HCT116 (cell line): ENCODE results near the gene DEXI. TPM values are rescaled to one million over a fixed set of nuclear protein-coding genes. Genes with fewer than 3 reads are reported as not detected.

Source experiments
- ATAC-seq: fragments of 200-7000 bp; cut with Tn5 transposase; 2 replicates; pipeline ENCODE4 v1.9.1; 2020; ENCODE audit warnings: mild to moderate bottlenecking, moderate library complexity
- BruUV-seq: library from RNA; stranded (reverse); fragments of 400-500 nt; replicated peaks from 2 replicates; lab custom pipeline; 2021; lab: Mats Ljungman, UMichigan
- CTCF ChIA-PET: fragments of 300-600 bp; sonication (Branson Sonifier 250); formaldehyde crosslinking; loops from one replicate; lab custom pipeline; 2021; ENCODE audit warnings: antibody characterized with exemption; lab: Charles Lee
- POLR2A ChIA-PET: fragments of 300-600, 350-600 bp; sonication (Branson Sonifier 250); formaldehyde crosslinking; loops from one replicate; lab custom pipeline; 2021; ENCODE audit warnings: antibody characterized with exemption; lab: Charles Lee
- RAD21 ChIA-PET, 2 experiments: fragments of 300-600 bp; sonication (Branson Sonifier 250); formaldehyde crosslinking; loops; one replicate each; lab custom pipeline; 2023; ENCODE audit warnings: low total read pairs in 2 of 2; ENCODE audit not compliant: uncharacterized antibody in 2 of 2, unreplicated experiment in 2 of 2, low non-redundant PET in 1 of 2; lab: Charles Lee
- DNase-seq: peaks from one replicate; pipeline ENCODE4 v3.0.0-alpha.2; 2010; ENCODE audit warnings: low read depth, low spot score
- H2AFZ ChIP-seq: fragments of 200-600 bp; shearing (Covaris generic), sonication (generic); 2 replicates; pipeline ENCODE4 v1.6.1; 2017; ENCODE audit warnings: low read depth, mixed run types, mixed read lengths, antibody characterized with exemption, low read length; ENCODE audit not compliant: poor library complexity, severe bottlenecking
- H3K27ac ChIP-seq: 2 replicates; pipeline ENCODE4 v1.5.1; 2012; ENCODE audit warnings: low read depth, low read length
- H3K27me3 ChIP-seq: fragments of 200-600 bp; sonication (generic); 2 replicates; pipeline ENCODE4 v1.6.1; 2016; ENCODE audit warnings: mixed run types, low read length, mixed read lengths; ENCODE audit not compliant: insufficient read depth
- H3K36me3 ChIP-seq, 2 experiments: fragments of 200-500 bp in 1 of 2; fragments of 200-600 bp in 1 of 2; sonication (Bioruptor generic) in 1 of 2; sonication (generic) in 1 of 2; 2 replicates each; pipeline versions ENCODE4 v1.5.1 to v1.6.1; 2014 to 2016; ENCODE audit warnings: low read length in 2 of 2, inconsistent platforms in 1 of 2, mixed read lengths in 1 of 2, mixed run types in 1 of 2; ENCODE audit not compliant: insufficient read depth in 2 of 2, control insufficient read depth in 1 of 2
- H3K4me1 ChIP-seq, 2 experiments: fragments of 200-600 bp in 1 of 2; sonication (generic) in 1 of 2; 2 replicates each; pipeline versions ENCODE4 v1.5.1 to v1.6.1; 2012 to 2017; ENCODE audit warnings: low read length in 2 of 2, inconsistent platforms in 1 of 2, mild to moderate bottlenecking in 1 of 2, mixed read lengths in 1 of 2, mixed run types in 1 of 2, moderate library complexity in 1 of 2; ENCODE audit not compliant: insufficient read depth in 2 of 2, control insufficient read depth in 1 of 2
- H3K4me2 ChIP-seq: fragments of 200-600 bp; sonication (generic); 2 replicates; pipeline ENCODE4 v1.6.1; 2017; ENCODE audit warnings: mixed run types, low read length, mixed read lengths
- H3K4me3 ChIP-seq, 2 experiments: fragments of 200-600 bp in 1 of 2; sonication (generic) in 1 of 2; replicated peaks in 1 of 2; 2 replicates each; pipeline ENCODE4 v1.5.1; 2011 to 2016; ENCODE audit warnings: low read length in 2 of 2, control low read depth in 1 of 2, low read depth in 1 of 2, mild to moderate bottlenecking in 1 of 2, mixed read lengths in 1 of 2, mixed run types in 1 of 2
- H3K79me2 ChIP-seq: fragments of 200-600 bp; sonication (generic); 2 replicates; pipeline ENCODE4 v1.6.1; 2017; ENCODE audit warnings: mild to moderate bottlenecking, mixed run types, low read length, moderate library complexity, mixed read lengths; ENCODE audit not compliant: insufficient read depth
- H3K9ac ChIP-seq: fragments of 200-600 bp; sonication (generic); 2 replicates; pipeline ENCODE4 v1.6.1; 2016; ENCODE audit warnings: low read length, mixed read lengths
- H3K9me2 ChIP-seq: fragments of 200-600 bp; sonication (generic), shearing (Covaris generic); 2 replicates; pipeline ENCODE4 v1.6.1; 2017; ENCODE audit warnings: mixed run types, mild to moderate bottlenecking, moderate library complexity; ENCODE audit not compliant: insufficient read depth
- H3K9me3 ChIP-seq, 2 experiments: fragments of 200-500 bp in 1 of 2; fragments of 200-600 bp in 1 of 2; sonication (Bioruptor generic) in 1 of 2; sonication (generic) in 1 of 2; 2 replicates each; pipeline ENCODE4 v1.6.1; 2014 to 2017; ENCODE audit warnings: low read length in 2 of 2, mixed read lengths in 2 of 2, inconsistent platforms in 1 of 2, low read depth in 1 of 2, mild to moderate bottlenecking in 1 of 2, mixed run types in 1 of 2, moderate library complexity in 1 of 2; ENCODE audit not compliant: control insufficient read depth in 1 of 2, insufficient read depth in 1 of 2
- H4K20me1 ChIP-seq: fragments of 200-600 bp; sonication (generic), shearing (Covaris generic); 2 replicates; pipeline ENCODE4 v1.6.1; 2017; ENCODE audit warnings: mixed run types, mild to moderate bottlenecking, moderate library complexity; ENCODE audit not compliant: insufficient read depth
- CBX3 ChIP-seq: IDR thresholded peaks from 2 replicates; pipeline ENCODE4 v1.6.1; 2012; ENCODE audit warnings: low read depth
- EZH2phosphoT487 ChIP-seq: fragments of 200-600 bp; IDR thresholded peaks from 2 replicates; pipeline ENCODE4 v1.6.1; 2018; ENCODE audit warnings: antibody characterized with exemption, borderline replicate concordance
- FOSL1 ChIP-seq: IDR thresholded peaks from 2 replicates; pipeline ENCODE4 v1.6.1; 2012; ENCODE audit warnings: low read depth
- JUND ChIP-seq: IDR thresholded peaks from 2 replicates; pipeline ENCODE4 v1.6.1; 2012
- POLR2AphosphoS5 ChIP-seq: IDR thresholded peaks from 2 replicates; pipeline ENCODE4 v1.6.1; 2011; ENCODE audit warnings: mild to moderate bottlenecking, low read depth, low read length, moderate library complexity
- RAD21 ChIP-seq: IDR thresholded peaks from 2 replicates; pipeline ENCODE4 v1.6.1; 2012; ENCODE audit warnings: low read depth, mild to moderate bottlenecking
- SP1 ChIP-seq: IDR thresholded peaks from 2 replicates; pipeline ENCODE4 v1.6.1; 2012; ENCODE audit warnings: low read depth
- YY1 ChIP-seq: IDR thresholded peaks from 2 replicates; pipeline ENCODE4 v1.6.1; 2011; ENCODE audit warnings: low read length, low read depth, moderate library complexity, mild to moderate bottlenecking; ENCODE audit not compliant: insufficient replicate concordance; ENCODE audit errors: extremely low read depth
- ZNF274 ChIP-seq: fragments of 200-500 bp; sonication (Bioruptor generic); IDR thresholded peaks from 2 replicates; pipeline ENCODE4 v1.6.1; 2014; ENCODE audit warnings: mild to moderate bottlenecking, low read depth, low read length, inconsistent platforms
- intact Hi-C: fragments of 100-400 bp; cut with micrococcal nuclease; formaldehyde crosslinking; loops from 2 replicates; pipeline ENCODE4 v1.10.0; 2022
- total RNA-seq: library from RNA; stranded (reverse); gene quantifications from one replicate; pipeline ENCODE4 v1.2.1, GENCODE V29; 2021; ENCODE audit not compliant: unreplicated experiment
- TF ChIP-seq, protein P1 (sequence below): IDR thresholded peaks from 2 replicates; pipeline ENCODE4 v1.6.1; 2012; ENCODE audit warnings: low read depth

DEXI gene
- total RNA-seq, 1 experiment from 2014 or later = 37.8 TPM

DNA sequence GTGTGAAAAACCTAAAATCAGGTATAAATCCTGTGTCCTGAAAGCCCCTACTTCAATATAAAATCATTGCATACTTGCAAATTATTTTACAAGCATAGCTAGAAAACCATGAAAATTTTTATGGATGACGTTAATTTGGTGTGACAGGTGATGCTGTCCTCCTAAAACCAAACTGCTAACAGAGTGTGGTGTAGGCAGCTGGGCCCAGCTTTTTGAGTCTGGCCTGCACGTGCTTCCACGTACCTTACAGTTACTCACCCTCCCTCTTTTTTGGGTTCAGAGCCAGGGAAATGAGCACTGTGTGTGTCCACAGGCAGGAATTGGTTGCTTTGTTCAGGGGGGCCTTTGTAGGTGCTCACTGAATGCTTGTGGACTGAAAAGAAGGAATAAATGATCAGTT lies 38.5 kb upstream of the DEXI start:
- H3K79me2 ChIP-seq = no peaks in the 10 kb centered on the region
- H3K27ac ChIP-seq = no peak overlapping the region
- no peak overlapping the region for H3K9ac ChIP-seq
- intact Hi-C loops = no loop called here
- TF ChIP-seq EZH2phosphoT487 = no peak
- no peak for TF ChIP-seq RAD21
- TF ChIP-seq ZNF274 = no peak
- no peak for TF ChIP-seq SP1
- TF ChIP-seq FOSL1 = no peak
- TF ChIP-seq POLR2AphosphoS5 = no peak
- TF ChIP-seq CBX3 = no peak
- no peak for TF ChIP-seq YY1
- TF ChIP-seq JUND = no peak
- TF ChIP-seq, protein P1, sequence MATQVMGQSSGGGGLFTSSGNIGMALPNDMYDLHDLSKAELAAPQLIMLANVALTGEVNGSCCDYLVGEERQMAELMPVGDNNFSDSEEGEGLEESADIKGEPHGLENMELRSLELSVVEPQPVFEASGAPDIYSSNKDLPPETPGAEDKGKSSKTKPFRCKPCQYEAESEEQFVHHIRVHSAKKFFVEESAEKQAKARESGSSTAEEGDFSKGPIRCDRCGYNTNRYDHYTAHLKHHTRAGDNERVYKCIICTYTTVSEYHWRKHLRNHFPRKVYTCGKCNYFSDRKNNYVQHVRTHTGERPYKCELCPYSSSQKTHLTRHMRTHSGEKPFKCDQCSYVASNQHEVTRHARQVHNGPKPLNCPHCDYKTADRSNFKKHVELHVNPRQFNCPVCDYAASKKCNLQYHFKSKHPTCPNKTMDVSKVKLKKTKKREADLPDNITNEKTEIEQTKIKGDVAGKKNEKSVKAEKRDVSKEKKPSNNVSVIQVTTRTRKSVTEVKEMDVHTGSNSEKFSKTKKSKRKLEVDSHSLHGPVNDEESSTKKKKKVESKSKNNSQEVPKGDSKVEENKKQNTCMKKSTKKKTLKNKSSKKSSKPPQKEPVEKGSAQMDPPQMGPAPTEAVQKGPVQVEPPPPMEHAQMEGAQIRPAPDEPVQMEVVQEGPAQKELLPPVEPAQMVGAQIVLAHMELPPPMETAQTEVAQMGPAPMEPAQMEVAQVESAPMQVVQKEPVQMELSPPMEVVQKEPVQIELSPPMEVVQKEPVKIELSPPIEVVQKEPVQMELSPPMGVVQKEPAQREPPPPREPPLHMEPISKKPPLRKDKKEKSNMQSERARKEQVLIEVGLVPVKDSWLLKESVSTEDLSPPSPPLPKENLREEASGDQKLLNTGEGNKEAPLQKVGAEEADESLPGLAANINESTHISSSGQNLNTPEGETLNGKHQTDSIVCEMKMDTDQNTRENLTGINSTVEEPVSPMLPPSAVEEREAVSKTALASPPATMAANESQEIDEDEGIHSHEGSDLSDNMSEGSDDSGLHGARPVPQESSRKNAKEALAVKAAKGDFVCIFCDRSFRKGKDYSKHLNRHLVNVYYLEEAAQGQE = no peak
- no peaks in the 10 kb centered on the region; a peak in 1 of 4 replicates for H3K36me3 ChIP-seq
- ChIA-PET POLR2A (interaction anchor here (0.9 kb wide), 1 partner anchor 275 kb away, joined by 5 read pairs; the partner anchor contains the start of gene SOCS1), CTCF (interaction anchor here (1.0 to 1.6 kb wide), 2 partner anchors 10 to 391 kb away, joined by 3 to 6 read pairs; no protein-coding TSS in a partner anchor), RAD21 (no interaction called here)
- no peak overlapping the region for H3K4me2 ChIP-seq
- ATAC-seq (no peak), DNase-seq (no peak)
- no peak overlapping the region for H2AFZ ChIP-seq
- no peaks in the 10 kb centered on the region for H3K9me2 ChIP-seq
- no peaks in the 10 kb centered on the region for H3K27me3 ChIP-seq
- no peaks in the 10 kb centered on the region for H3K9me3 ChIP-seq
- no peak overlapping the region for H3K4me3 ChIP-seq
- BruUV-seq = no TSS peak
- H3K4me1 ChIP-seq = peaks cover 0 to 5% of the 10 kb centered on the region in 2 experiments; a peak in 1 of 4 replicates
- H4K20me1 ChIP-seq = no peaks in the 10 kb centered on the region
